Transverse colon (tissue), 4 donors: ENCODE data around the gene SFXN5. TPM values are rescaled to one million over a fixed set of nuclear protein-coding genes. Genes with fewer than 3 reads are reported as not detected.
"Not testable (repeated sequence)": the region's sequence is repeated elsewhere in the genome, so short reads cannot be mapped to it uniquely, and the experiment has no call there.

Source experiments
- DNase-seq: peaks from one replicate; pipeline ENCODE4 v3.0.0-alpha.2; 2019
- H3K27ac ChIP-seq, 4 donors: fragments of 200-600 bp; sonication (generic); 2 replicates each; pipeline ENCODE4 v1.5.1; 2016 to 2018; ENCODE audit warnings: inconsistent platforms in 4 of 4
- H3K27me3 ChIP-seq: fragments of 200-600 bp; sonication (generic); 2 replicates; pipeline ENCODE4 v1.5.1; 2017; ENCODE audit warnings: inconsistent platforms
- H3K36me3 ChIP-seq, 4 donors: fragments of 200-600 bp; sonication (generic); 2 replicates each; pipeline ENCODE4 v1.5.1; 2017 to 2019; ENCODE audit warnings: inconsistent platforms in 4 of 4
- H3K4me1 ChIP-seq, 4 donors: fragments of 200-600 bp; sonication (generic); 2 replicates each; pipeline ENCODE4 v1.5.1; 2017 to 2020; ENCODE audit warnings: inconsistent platforms in 4 of 4
- H3K4me3 ChIP-seq, 4 donors: fragments of 200-600 bp; sonication (generic); 1 replicate in 1 of 4; 2 replicates in 3 of 4; pipeline versions ENCODE4 v1.5.1 to v1.6.1; 2017 to 2019; ENCODE audit warnings: inconsistent platforms in 4 of 4
- H3K9me3 ChIP-seq, 2 donors: fragments of 200-600 bp; sonication (generic); 2 replicates each; pipeline ENCODE4 v1.5.1; 2017 to 2019; ENCODE audit warnings: inconsistent platforms in 2 of 2
- CTCF ChIP-seq, 5 experiments: fragments of 200-600 bp in 3 of 5; fragments of 450-650 bp in 2 of 5; sonication (generic) in 3 of 5; IDR thresholded peaks; 1 replicate in 2 of 5; 2 replicates in 3 of 5; pipeline ENCODE4 v1.5.1; 2016 to 2017; ENCODE audit warnings: antibody characterized with exemption in 5 of 5, inconsistent platforms in 3 of 5, mild to moderate bottlenecking in 2 of 5, moderate library complexity in 1 of 5
- EP300 ChIP-seq: sonication (generic); formaldehyde crosslinking; IDR thresholded peaks from one replicate; pipeline ENCODE4 v1.6.1; 2017; ENCODE audit warnings: antibody characterized with exemption, low read depth
- POLR2A ChIP-seq: fragments of 450-650 bp; IDR thresholded peaks from one replicate; pipeline ENCODE4 v1.6.1; 2016; ENCODE audit warnings: antibody characterized with exemption, mild to moderate bottlenecking, moderate library complexity
- POLR2AphosphoS5 ChIP-seq, 3 donors: sonication (generic); formaldehyde crosslinking; IDR thresholded peaks; one replicate each; pipeline ENCODE4 v1.6.1; 2016; ENCODE audit warnings: antibody characterized with exemption in 3 of 3
- WGBS, 2 donors: methylation state at CpG; one replicate each; pipeline ENCODE4 v1.1.5; 2018; ENCODE audit warnings: low coverage in 1 of 2; 5-methylcytosine and 5-hydroxymethylcytosine counted together
- in situ Hi-C, 4 donors: fragments of 200-750 bp; cut with MboI; loops; one replicate each; pipeline versions ENCODE4 v1.15.0 to v1.15.1; 2017; ENCODE audit warnings: low sequenced_read_pairs in 3 of 4, low pct_ligation_motif_present in 1 of 4, low pct_unique_long_range_greater_than_20kb in 1 of 4
- intact Hi-C: fragments of 100-400 bp; cut with DNase I; formaldehyde crosslinking; loops from one replicate; pipeline ENCODE4 v1.15.1; 2023; ENCODE audit warnings: low total_unique reads
- total RNA-seq, 4 donors: library from RNA; depleted of rRNA; stranded (reverse); fragments of >200 nt; gene quantifications; one replicate each; pipeline ENCODE4 v1.1.0, GENCODE V29; 2016

SFXN5 gene, protein sequence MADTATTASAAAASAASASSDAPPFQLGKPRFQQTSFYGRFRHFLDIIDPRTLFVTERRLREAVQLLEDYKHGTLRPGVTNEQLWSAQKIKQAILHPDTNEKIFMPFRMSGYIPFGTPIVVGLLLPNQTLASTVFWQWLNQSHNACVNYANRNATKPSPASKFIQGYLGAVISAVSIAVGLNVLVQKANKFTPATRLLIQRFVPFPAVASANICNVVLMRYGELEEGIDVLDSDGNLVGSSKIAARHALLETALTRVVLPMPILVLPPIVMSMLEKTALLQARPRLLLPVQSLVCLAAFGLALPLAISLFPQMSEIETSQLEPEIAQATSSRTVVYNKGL
- total RNA-seq: 10 to 100 TPM; 12.3 to 98.4 (median 42.7) TPM

GRCh38 chr2:73071360-73072128 lies at the start of gene SFXN5:
Gene SFXN5, minus strand, starts transcription at chr2:73071712. Its CDS starts 7 bp downstream, at chr2:73071705.
- peak; percentile 99 for DNase-seq
- Histone ChIP-seq H3K4me1 (peaks cover 12 to 26% (median 20%) of the 10 kb centered on the region in 4 donors), H3K36me3 (no peaks in the 10 kb centered on the region), H3K27me3 (no peaks in the 10 kb centered on the region), H3K27ac (peak within 1 kb of the TSS; percentile 94 to 97 (median 96)), H3K9me3 (no peaks in the 10 kb centered on the region), H3K4me3 (peak within 1 kb of the TSS; percentile 70 to 94 (median 85))
- intact Hi-C loops: loop anchor here (2.0 to 5.0 kb wide), 2 partner anchors 43 to 106 kb away; no protein-coding TSS in a partner anchor
- WGBS, 2 donors: 1% methylated on average over 49 of the region's 67 CpGs; no CpG with 5 or more reads in 1 of the 2 donors
- TF ChIP-seq CTCF (IDR thresholded peaks at IDR 0.05) (peak in 3 of 5 experiments; percentile 28 to 47 (median 39)), EP300 (no peak), POLR2AphosphoS5 (IDR thresholded peaks at IDR 0.05) (peak; percentile 35 to 77 (median 77)), POLR2A (peak; percentile 82)
- in situ Hi-C loops: no loop called here

DNA sequence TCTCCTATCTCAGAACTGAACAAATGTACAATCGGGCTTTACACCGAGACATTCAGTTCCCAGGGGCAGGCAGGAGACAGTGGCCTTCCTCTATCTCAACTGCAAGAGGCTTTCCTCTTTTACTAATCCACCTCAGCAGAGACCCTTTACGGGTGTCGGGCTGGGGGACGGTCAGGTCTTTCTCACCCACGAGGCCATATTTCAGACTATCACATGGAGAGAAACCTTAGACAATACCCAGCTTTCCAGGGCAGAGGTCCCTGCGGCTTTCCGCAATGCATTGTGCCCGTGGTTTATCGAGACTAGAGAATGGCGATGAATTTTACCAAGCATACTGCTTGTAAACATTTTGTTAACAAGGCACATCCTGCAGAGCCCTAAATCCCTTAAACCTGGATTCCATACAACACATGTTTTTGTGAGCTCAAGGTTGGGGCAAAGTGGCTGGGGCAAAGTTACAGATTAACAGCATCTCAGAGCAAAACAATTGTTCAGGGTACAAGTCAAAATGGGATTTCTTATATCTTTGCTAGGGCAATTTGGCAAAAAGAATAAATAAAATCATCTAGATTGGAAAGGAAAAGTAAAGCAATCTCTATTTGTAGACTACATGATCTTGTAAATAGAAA lies 48.2 kb upstream of the SFXN5 start:
- H3K4me1 ChIP-seq, H3K27ac ChIP-seq, H3K4me3 ChIP-seq, intact Hi-C loops, DNase-seq, H3K27me3 ChIP-seq, H3K36me3 ChIP-seq, H3K9me3 ChIP-seq, in situ Hi-C loops: not testable (repeated sequence)
- WGBS, 2 donors: 86% methylated on average over 11 of the region's 11 CpGs; no CpG with 5 or more reads in 1 of the 2 donors

DNA sequence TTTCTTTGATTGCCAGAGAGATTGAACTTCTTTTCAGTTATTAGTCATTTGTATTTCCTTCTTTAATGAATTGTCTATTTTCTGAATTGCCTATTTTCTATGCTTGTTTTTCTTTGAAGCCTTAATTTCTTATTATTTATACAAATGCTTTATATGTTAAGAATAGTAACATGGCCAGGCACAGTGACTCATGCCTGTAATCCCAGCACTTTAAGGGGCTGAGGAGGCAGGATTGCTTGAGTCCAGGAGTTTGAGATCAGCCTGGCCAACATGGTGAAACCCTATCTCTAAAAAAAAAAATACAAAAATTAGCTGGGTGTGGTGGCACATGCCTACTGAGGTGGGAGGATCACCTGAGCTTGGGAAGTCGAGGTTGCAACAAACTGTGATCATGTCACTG lies 45.9 kb upstream of the SFXN5 start:
- in situ Hi-C loops (no loop called here), intact Hi-C loops (no loop called here)
- Histone ChIP-seq H3K4me1 (peaks cover 0 to 4% (median 0%) of the 10 kb centered on the region in 4 donors), H3K36me3 (no peaks in the 10 kb centered on the region), H3K9me3 (no peaks in the 10 kb centered on the region), H3K4me3 (no peak overlapping the region), H3K27ac (no peak overlapping the region), H3K27me3 (no peaks in the 10 kb centered on the region)
- no peak for TF ChIP-seq POLR2A
- TF ChIP-seq EP300: no peak
- no peak for TF ChIP-seq CTCF (IDR thresholded peaks at IDR 0.05)
- TF ChIP-seq POLR2AphosphoS5 (IDR thresholded peaks at IDR 0.05): no peak
- WGBS, 2 donors: 50 to 52% methylated on average over 1 of the region's 1 CpG
- DNase-seq: no peak

GRCh38 chr2:73116182-73116960 lies 44.9 kb upstream of the SFXN5 start:
- no peaks in the 10 kb centered on the region for H3K27me3 ChIP-seq
- in situ Hi-C loops: no loop called here
- intact Hi-C loops: no loop called here
- no peaks in the 10 kb centered on the region for H3K36me3 ChIP-seq
- no peak overlapping the region for H3K4me3 ChIP-seq
- H3K4me1 ChIP-seq: peaks cover 0 to 14% (median 9%) of the 10 kb centered on the region in 4 donors
- WGBS, 2 donors: 68 to 69% methylated on average over 5 to 8 of the region's 8 CpGs
- no peak for DNase-seq
- TF ChIP-seq EP300: no peak
- no peak for TF ChIP-seq CTCF (IDR thresholded peaks at IDR 0.05)
- no peak for TF ChIP-seq POLR2A
- no peak for TF ChIP-seq POLR2AphosphoS5 (IDR thresholded peaks at IDR 0.05)
- no peak overlapping the region for H3K27ac ChIP-seq
- H3K9me3 ChIP-seq: no peaks in the 10 kb centered on the region
